GM18505 (cell line): ENCODE results near the gene CUL9.

Experiments used
- ATAC-seq: cut with Tn5 transposase; IDR thresholded peaks from one replicate; pipeline ENCODE4 v1.9.1; 2021; ENCODE audit not compliant: unreplicated experiment
- POLR2A ChIP-seq: IDR thresholded peaks from 4 replicates; pipeline ENCODE4 v1.6.1; 2011; ENCODE audit warnings: borderline replicate concordance; ENCODE audit not compliant: insufficient read depth, insufficient read length; ENCODE audit errors: extremely low read depth

Gene CUL9

GRCh38 chr6:43216200-43216599 is 34.2 kb downstream of the CUL9 start:
- ATAC-seq, result no peak
- TF ChIP-seq POLR2A, result no peak

- ATAC-seq, result no peak
- TF ChIP-seq POLR2A, result no peak
These were observed 35.4 kb downstream of the CUL9 start for GRCh38 chr6:43217351-43217750.

GRCh38 chr6:43219119-43219518 is 37.1 kb downstream of the CUL9 start:
- no peak for ATAC-seq
- TF ChIP-seq POLR2A, result no peak

GRCh38 chr6:43219814-43220213 is 37.8 kb downstream of the CUL9 start:
- TF ChIP-seq POLR2A, result no peak
- no peak for ATAC-seq

DNA sequence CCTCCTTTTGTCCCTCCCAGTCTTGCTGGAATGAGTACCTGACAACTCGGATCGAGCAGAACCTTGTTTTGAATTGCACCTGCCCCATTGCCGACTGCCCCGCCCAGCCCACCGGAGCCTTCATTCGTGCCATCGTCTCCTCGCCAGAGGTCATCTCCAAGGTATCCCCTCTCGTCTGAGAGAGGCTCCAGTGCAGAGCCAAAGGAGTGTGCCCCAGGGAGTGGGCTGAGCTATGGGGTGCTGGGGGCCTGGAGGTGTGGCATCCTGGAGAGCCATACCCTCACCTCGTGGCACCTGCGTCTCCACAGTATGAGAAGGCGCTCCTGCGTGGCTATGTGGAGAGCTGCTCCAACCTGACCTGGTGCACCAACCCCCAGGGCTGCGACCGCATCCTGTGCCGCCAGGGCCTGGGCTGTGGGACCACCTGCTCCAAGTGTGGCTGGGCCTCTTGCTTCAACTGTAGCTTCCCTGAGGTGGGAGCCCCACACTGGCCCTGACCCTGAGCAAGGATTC is 38.5 kb downstream of the CUL9 start:
- ATAC-seq, result no peak
- no peak for TF ChIP-seq POLR2A

- ATAC-seq, result no peak
- TF ChIP-seq POLR2A, result no peak
These were observed 39.3 kb downstream of the CUL9 start for GRCh38 chr6:43221046-43221972.

GRCh38 chr6:43222418-43223059 is 40.5 kb downstream of the CUL9 start:
- ATAC-seq, result no peak
- TF ChIP-seq POLR2A, result no peak

DNA sequence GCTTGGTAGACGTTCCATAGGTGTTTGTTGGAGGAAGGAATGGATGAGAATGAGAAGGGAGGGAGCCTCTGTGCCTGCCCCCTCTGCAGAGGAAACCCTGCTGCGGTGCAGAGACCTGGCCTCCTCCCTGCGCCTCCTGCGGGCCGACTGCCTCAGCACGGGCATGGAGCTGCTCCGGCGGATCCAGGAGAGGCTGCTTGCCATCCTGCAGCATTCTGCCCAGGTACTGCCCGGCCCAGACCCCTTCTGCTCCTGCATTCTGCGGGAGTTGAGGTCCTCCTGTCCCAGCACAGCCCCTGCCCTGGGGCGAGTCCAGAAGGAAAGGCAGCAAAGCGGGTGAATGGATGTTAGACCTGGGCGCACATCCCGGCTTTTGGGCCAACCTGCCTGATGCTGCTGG is 41.2 kb downstream of the CUL9 start:
- ATAC-seq, result no peak
- no peak for TF ChIP-seq POLR2A

- no peak for TF ChIP-seq POLR2A
- ATAC-seq, result no peak
These were observed 44.3 kb downstream of the CUL9 start for GRCh38 chr6:43226192-43226851.

DNA sequence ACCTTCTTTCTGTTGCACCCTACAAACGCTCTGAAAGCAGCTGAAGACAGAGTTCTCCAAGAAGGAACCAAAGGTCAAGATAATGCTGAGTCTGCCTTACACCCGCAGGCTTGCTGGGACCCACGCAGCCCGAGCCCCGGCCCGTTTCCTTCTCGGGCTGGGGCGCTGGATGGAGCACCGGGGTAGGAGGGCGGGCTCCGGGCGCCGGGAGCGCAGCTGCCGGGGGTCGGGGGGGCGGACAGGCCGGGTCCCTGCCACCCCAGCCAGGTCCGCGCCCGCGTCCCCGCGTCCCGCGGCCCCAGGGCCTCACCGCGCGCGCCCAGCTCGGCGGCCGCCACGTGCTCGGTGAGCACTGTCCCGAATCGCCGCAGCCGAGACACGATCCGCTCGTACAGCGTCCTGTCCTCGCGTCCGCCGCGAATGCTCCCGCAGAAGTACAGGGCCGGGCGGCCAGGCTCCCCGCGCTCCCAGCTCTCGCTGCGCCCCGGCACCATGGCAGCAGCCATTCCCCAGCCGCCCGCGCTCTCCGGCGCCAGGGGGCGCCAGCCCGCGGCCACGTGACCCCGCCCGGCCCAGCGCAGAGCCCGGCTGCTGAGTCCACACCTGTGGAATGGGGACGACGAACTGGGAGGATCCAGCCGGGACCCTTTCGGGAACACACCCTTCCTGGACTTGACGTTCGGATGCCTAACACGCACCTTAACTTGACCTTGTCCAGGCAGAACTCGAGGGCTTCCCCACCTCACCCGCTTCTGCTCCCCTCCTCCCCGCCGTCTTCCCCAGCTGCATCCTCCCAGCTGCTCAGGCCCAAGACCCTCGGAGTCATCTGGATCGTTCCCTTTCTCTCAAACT is 47.2 kb downstream of the CUL9 start, which contains the start of gene DNPH1:
DNPH1 (minus strand) TSS at position 531 of the 852 bp plus-strand sequence; CDS start at position 506, 25 bp downstream.
- ATAC-seq, result peak; percentile 73
- TF ChIP-seq POLR2A, result peak; percentile 73

DNA sequence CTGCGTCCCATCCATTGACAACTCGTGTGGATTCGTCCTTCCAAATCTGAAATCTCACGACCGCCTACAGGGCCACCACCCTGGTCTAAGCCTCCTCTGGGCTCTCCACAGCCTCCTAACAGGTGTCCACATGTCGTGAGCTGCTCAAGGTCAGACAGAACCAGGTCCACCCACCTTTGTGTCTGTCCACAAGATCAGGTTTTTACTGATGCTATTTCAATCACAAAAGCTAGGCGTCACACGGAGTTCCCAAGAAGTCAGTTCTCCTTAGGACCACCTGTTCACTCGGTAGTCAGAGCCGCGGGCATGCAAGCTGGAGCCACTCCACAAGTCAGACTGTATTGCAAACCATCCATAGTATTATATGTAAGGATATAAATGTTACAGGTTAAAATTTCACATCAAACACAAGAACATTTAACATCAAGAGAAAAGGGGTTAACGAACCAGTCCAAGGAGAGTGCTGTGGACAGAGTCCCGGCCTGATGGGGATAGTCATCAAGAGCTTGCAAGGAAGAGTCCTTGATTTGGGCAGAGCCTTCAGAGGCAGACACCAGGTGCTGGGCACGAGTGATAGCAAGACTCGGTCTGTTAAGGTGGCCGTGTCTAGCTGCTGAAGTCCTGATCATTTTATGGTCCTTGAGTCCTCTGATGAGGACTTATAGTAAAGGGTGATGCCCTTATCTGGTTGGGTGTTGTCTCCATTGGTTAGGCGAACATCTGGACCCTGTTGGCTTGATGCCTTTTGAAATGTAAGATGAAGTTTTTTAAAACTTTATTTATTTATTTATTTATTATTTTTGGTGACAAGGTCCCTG is 48.0 kb downstream of the CUL9 start:
- no peak for ATAC-seq
- no peak for TF ChIP-seq POLR2A

DNA sequence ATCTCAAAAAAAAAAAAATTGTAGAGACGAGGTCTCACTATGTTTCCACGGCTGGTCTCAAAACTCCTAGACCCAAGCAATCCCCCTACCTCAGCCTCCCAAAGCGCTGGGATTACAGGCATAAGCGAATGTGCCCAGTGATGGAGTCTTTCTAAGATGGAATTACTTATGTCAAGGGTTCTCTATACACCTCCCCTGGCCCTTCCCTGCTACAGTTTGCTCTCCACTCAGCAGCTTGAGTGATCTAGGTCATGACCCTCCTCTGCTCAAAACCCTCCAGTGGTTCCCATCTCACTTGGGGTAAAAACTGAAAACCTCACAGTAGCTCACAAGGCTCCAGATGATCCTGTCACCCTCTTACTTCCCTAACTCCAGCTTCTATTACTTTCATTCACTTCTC is 49.1 kb downstream of the CUL9 start:
- no peak for TF ChIP-seq POLR2A
- ATAC-seq, result no peak
